Raji (cell line): Measurements from ENCODE around the gene SLC48A1.

ENCODE experiments used
- POLR2A ChIP-seq: IDR thresholded peaks from 2 replicates; pipeline ENCODE4 v1.6.1; 2011; ENCODE audit warnings: low read depth, low read length, control low read depth; ENCODE audit not compliant: insufficient read depth

SLC48A1 gene

GRCh38 chr12:47824635-47825034 is 51.6 kb downstream of the SLC48A1 start:
- no peak for TF ChIP-seq POLR2A

GRCh38 chr12:47825173-47825639 is 52.2 kb downstream of the SLC48A1 start:
- TF ChIP-seq POLR2A: no peak

GRCh38 chr12:47828008-47828975 is 55.3 kb downstream of the SLC48A1 start:
- no peak for TF ChIP-seq POLR2A

- no peak for TF ChIP-seq POLR2A
Measured at GRCh38 chr12:47828976-47829482, 56.0 kb downstream of the SLC48A1 start.

GRCh38 chr12:47829584-47829983 is 56.5 kb downstream of the SLC48A1 start:
- no peak for TF ChIP-seq POLR2A
